Effector CD4-positive, alpha-beta T cell (primary cell): ENCODE measurements around the gene CLEC4C. TPM values are rescaled to one million over a fixed set of nuclear protein-coding genes. Genes with fewer than 3 reads are reported as not detected.
"Not testable (repeated sequence)": the region's sequence is repeated elsewhere in the genome, so short reads cannot be mapped to it uniquely, and the experiment has no call there.

Experiments
- DNase-seq: peaks from one replicate; pipeline ENCODE4 v3.0.0-alpha.2; 2020
- total RNA-seq: gene quantifications from one replicate; lab custom pipeline; 2026; lab: John Stamatoyannopoulos, UW

The CLEC4C gene, protein sequence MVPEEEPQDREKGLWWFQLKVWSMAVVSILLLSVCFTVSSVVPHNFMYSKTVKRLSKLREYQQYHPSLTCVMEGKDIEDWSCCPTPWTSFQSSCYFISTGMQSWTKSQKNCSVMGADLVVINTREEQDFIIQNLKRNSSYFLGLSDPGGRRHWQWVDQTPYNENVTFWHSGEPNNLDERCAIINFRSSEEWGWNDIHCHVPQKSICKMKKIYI
- not detected for total RNA-seq

DNA sequence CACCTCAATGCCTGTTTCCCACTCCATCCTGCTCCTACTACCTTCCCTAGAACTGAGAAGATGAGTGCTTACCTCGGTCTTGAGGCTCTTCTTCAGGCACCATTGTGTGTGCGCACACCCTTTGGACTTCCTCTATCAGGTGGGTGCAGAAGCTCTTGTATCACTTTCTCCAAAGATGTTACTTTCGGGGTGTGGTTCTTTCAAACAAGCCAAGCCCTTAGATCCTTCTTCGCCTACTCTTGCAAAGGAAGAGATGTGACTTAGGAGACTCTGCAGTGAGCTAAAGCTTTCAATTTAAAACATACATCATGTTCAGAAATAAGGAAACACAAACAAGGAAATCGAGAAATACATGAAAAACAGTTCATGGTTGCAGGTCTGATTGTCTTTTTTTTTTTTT is at the start of gene CLEC4C:
Gene CLEC4C, minus strand, starts transcription at position 130 of the 400 bp plus-strand sequence. Its CDS starts 27 bp downstream, at position 103.
- no peak for DNase-seq

DNA sequence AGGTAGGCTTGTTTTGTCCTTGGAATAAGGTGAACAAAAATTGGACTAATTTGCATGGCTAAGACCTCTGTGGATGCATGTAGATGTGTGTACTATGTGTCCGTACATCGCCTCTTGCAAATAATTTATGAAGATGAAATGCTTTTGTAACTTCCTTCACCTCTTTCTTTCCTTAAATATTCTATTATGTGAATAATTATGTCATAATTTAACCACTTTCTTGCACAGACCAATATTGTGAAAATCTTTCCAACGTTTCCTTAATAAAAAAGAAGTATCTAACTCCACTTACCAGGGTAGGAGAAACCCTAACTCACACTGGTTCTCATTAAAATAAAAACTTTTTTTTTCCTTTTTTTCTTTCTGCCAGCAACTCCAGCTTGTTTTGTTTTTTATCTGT is 46.0 kb upstream of the CLEC4C start:
- DNase-seq, result no peak

DNA sequence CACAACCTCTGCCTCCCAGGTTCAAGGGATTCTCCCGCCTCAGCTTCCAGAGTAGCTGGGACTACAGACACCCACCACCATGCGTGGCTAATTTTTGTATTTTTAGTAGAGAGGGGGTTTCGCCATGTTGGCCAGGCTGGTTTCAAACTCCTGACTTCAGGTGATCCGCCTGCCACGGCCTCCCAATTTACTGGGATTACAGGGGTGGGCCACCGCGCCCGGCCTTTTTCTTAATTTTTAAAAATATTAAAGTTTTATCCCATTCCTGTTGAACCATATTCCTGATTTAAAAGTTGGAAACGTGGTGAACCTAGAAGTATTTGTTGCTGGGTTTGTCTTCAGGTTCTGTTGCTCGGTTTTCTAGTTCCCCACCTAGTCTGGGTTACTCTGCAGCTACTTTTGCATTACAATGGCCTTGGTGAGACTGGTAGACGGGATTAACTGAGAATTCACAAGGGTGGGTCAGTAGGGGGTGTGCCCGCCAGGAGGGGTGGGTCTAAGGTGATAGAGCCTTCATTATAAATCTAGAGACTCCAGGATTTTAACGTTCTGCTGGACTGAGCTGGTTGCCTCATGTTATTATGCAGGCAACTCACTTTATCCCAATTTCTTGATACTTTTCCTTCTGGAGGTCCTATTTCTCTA is 41.8 kb upstream of the CLEC4C start, which contains the start of gene NANOG:
Gene NANOG, plus strand, starts transcription at position 519 of the 645 bp plus-strand sequence. CDS start 213 bp downstream, outside the sequence.
- DNase-seq, result not testable (repeated sequence)

DNA sequence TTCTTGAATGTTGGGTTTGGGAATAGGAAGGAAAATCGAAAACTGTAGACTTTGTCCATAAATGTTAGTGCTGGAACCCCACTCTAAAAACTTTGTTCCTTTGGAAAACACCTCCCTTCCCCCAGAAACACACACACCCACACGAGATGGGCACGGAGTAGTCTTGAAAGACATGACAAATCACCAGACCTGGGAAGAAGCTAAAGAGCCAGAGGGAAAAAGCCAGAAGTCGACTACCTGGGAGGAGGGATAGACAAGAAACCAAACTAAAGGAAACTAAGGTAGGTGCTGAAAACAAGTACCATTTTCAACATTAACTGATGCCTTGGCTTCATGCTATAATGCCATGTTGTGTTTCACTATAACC is 41.1 kb upstream of the CLEC4C start:
- no peak for DNase-seq

DNA sequence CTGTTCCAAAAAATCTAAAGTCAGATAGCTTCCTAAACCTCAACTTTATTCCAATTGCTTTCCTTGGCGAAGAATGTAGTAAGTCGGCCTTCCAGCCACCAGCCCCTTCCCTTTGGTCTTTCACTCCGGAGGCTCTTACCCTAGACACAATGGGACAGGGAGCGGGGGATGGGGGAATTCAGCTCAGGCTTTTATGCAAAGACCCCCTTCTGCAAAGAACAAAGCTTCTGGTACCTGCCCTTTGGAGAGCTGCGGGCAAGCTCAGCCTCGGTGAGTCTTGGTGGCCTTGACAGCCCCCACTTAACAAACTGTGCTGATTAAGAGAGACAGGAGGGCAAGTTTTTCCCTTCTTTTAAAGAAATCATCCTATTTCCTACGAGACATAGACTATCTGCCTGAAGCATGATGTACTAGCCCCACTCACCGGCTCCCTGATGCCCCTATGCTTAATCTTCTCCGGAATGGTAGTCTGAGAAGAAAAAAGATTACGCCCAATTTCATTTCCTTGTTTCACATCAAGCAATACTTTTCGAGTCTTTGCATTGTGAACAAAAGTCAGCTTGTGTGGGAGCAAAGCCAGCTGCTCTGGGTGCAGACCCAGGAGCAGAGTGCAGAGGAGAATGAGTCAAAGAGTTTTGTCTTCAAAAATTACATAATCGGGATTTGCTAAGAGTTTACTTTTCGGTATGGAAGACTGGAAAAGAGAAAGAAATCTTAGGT is 40.6 kb upstream of the CLEC4C start:
- no peak for DNase-seq

DNA sequence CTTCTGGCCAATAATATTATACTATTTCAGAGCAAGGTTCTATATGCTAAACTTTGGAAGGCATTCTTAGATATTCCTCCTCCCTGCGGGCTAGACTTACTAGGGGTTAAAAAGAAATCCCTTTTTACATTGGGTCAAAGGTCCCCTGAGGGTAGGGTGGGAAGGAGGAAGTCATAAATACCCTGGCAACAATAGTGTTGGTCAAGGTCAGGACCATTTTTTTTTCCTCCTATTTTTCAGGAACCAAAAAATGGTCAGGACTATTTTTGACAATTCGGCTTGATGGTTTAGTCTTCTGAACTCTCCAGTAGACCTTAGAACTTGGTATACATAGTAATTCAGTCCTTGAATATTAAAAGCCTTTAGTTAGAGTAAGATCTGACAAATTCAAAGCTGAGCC is 37.5 kb upstream of the CLEC4C start:
- no peak for DNase-seq

DNA sequence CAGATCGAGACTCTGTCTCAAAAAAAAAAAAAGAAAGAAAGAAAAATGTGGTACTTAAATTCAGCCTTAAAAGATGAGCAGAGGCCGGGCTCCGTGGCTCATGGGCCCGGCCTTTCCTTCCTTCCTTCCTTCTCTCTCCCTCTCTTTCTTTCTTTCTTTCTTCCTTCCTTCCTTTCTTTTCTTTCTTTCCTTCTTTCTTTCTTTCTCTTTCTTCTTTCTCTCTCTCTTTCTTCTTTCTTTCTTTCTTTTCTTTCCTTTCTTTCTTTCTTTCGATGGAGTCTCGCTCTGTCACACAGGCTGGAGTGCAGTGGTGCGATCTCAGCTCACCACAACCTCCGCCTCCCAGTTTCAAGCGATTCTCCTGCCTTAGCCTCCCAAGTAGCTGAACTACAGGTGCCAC is 36.3 kb upstream of the CLEC4C start:
- DNase-seq, result not testable (repeated sequence)

DNA sequence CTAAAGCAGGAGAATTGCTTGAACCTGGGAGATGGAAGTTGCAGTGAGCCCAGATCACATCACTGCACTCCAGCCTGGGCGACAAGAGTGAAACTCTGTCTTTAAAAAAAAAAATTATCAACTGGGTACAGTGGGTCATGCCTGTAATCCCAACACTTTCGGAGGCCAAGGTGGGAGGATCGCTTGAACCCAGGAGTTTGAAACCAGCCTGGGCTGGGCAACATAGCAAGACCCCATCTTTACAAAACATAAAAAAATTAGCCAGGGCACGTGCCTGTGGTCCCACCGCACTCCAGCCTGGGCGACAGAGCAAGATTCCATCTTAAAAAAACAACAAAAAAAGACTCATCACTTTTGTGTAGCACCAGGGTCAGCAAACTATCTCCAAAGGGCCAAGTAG is 34.9 kb upstream of the CLEC4C start:
- no peak for DNase-seq

DNA sequence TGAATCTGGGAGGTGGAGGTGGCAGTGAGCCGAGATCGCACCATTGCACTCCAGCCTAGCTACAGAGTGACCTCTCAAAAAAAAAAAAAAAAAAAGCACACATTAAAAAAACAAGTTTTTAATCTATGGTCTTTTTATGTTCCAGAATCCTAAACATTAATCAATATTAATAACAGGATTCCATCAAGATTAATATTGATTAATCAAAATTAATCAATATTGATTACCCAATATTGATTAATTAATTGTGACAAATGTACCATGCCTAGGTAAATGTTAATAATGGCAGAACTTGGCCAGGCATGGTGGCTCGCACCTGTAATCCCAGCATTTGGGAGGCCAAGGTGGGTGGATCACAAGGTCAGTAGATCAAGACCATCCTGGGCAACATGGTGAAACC is 34.1 kb upstream of the CLEC4C start:
- no peak for DNase-seq

DNA sequence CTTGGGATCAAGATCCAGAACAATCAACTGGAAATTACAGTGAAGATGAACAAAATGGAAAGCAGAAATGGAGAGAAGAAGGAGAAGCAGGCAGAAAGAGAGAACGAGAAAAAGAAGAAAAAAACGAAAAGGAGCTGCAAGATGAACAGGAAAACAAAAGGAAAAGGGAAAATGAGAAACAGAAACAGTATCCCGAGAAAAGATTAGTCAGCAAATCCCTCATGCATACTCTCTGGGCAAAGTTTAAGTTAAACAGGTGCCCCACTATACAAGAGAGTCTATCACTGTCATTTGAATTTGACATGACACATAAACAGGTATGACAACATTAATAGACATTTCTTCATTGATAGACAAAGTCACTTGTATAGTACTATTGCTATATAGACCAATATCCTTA is 22.8 kb upstream of the CLEC4C start:
- no peak for DNase-seq

DNA sequence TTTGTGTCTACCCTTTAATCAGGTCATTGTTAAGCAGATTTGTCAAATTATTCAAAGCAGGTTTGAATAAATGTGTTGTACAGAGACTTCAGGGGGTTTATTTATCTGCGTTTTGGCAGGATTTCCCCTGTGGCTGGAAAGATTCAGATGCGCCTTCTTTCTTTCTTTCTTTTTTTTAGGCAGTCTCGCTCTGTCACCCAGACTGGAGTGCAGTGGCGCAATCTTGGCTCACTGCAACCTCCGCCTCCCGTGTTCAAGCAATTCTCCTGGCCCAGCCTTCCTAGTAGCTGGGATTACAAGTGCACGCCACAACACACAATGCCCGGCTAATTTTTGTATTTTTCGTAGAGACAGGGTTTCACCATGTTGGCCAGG is 11.6 kb upstream of the CLEC4C start:
- DNase-seq, result no peak

DNA sequence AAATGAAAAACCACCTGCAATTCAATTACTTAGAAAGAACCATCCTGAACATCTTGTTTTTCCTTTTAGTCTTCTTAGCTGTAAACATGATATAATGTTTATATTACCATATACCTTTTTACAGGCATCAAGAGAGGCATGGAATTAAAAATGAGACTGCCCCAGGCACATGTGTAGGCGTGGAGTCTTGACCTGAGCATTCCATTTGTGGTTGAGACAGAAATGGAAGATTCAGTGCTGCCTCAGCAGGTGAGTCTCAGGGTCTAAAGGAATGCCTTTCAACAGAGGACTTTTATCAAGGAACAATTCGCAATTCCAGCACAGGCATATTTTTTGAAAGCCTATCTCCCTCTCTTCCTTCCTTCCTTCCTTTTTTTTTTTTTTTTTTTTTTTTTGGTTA is 9.8 kb upstream of the CLEC4C start:
- no peak for DNase-seq

DNA sequence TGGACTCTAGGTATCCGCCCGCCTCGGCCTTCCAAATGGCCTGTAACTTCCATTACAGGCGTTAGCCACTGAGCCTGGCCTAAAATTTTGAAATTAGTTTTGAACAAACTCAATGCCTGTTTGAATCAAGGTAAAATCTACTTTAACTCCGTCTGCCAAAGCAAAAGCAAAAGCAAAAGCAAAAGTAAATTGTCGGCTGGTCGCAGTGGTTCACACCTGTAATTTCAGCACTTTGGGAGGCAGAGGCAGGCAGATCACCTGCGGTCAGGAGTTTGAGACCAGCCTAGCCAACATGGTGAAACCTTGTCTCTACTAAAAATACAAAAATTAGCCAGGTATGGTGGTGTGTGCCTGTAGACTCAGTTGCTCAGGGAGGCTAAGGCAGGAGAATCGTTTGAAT is 8.5 kb upstream of the CLEC4C start:
- DNase-seq, result not testable (repeated sequence)

DNA sequence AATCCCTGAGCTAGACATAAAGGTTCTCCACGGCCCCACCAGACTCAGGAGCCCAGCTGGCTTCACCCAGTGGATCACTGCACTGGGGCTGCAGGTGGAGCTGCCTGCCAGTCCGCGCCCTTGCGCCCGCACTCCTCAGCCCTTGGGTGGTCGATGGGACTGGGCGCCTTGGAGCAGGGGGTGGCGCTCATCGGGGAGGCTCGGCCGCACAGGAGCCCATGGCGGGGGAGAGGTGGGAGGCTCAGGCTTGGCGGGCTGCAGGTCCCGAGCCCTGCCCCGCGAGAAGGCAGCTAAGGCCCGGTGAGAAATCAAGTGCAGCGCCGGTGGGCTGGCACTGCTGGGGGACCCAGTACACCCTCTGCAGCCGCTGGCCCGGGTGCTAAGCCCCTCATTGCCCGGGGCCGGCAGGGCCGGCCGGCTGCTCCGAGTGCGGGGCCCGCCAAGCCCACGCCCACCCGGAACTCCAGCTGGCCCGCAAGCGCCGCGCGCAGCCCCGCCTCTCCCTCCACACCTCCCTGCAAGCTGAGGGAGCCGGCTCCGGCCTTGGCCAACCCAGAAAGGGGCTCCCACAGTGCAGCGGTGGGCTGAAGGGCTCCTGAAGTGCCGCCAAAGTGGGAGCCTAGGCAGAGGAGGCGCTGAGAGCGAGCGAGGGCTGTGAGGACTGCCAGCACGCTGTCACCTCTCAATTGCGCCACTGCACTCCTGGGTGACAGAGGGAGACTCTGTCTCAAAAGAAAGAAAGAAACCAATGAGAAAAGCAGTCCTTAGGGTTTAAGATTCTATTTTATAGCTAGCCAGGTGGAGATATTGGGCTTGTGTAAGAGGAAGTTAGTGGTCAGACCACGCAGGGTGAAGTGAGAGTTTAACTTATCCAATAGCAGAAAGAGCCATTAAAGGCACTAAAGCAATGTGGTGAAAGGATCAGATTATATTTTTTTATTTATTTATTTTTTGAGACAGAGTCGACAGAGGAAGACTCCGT is 5.1 kb upstream of the CLEC4C start:
- DNase-seq, result not testable (repeated sequence)

DNA sequence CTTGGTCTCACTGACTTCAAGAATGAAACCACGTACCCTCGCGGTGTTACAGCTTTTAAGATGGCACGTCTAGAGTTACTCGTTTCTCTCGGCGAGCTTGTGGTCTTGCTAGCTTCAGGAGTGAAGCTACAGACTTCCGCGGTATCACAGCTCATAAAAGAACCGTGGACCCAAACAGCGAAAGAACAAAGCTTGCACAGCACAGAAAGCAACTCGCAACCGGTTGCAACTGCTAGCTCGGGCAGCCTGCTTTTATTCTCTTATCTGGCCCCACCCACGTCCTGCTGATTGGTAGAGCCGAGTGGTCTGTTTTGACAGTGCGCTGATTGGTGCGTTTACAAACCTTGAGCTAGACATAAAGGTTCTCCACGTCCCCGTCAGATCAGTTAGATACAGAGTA is 4.2 kb upstream of the CLEC4C start:
- no peak for DNase-seq

DNA sequence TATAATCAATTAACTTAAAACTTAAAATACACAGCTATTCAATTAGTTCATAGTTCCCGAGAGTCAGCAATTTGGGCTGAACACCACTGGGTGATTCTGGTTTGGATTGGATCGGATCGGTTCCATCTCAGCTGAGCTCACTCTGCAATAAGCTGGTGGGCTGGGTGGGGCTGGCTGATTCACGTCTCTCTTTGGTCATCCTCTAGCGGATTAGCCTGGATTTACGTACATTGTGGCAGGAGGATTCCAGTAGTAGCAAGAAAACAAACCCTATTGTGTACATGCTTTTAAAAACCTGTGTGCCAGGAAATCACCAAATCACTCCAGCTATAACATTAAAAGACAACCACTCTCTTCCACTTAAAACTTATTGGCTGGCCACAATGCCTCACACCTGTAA is 3.2 kb upstream of the CLEC4C start:
- DNase-seq, result no peak

DNA sequence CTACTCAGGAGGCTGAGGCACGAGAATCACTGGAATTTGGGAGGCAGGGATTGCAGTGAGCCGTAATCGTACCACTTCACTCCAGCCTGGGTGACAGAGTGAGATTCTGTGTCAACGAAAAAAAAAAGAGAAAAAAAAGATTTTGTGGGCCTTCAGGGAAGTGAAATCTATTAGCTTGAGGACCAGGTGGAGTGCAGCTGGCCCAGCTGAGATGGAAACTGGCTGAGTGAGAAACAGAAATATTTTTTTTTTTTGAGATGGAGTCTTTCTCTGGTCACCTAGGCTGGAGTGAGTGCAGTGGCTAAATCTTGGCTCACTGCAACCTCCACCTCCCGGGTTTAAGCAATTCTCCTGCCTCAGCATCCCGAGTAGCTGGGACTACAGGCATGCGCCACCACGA is 2.3 kb upstream of the CLEC4C start:
- no peak for DNase-seq

DNA sequence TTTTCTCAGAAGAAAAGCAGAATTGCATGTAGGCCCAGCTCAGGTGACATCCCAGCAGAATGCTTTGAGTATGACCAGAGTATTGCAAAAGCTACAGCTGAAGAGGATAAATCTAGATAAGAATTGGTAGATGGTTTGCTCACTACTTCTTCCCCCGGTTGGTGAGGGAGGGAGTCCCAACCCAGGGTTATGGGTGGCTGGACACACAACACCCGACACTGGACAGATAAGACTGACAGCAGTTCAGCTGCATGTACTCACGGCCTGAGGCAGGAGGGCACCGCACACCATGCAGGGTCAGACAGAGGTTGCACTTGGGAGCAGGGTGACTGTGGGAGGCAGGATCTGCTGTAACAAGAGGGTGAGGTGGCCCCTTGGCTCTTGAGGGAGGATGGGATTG is 1.7 kb upstream of the CLEC4C start:
- no peak for DNase-seq

DNA sequence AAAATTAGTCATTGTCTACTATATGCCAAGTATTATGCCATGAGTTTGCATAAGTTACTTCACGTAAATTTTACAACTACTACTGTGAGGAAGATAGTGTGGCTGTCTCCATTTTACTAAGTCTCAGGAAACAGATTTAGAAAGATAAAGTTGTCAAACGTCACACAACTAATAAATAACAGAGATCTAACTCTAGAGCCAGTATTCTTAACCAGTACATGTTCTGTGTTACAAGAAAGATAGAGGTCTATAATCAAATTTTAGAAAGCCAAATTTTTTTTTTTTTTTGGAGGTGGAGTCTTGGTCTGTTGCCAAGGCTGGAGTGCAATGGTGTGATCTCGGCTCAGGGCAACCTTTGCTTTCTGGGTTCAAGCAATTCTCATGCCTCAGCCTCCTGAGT is 14.2 kb downstream of the CLEC4C start:
- no peak for DNase-seq

DNA sequence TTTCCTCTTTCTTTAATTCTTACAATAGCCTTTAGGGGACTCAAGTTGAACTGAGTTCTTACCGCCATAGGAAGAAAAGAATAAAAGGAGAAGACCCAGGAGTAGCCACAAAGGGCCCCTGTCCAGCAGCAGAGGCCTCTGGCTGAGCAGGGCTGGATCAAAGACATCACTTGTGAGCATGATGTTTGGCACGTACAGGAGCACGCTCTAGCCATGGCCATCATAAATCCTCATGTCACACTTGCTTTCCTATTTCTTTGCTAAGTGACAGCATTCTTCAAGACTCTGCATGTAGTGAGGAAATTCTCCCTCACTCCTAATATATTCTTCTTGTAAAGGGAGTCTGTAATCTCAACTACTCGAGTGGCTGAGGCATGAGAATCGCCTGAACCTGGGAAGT is 15.7 kb downstream of the CLEC4C start:
- DNase-seq, result no peak

DNA sequence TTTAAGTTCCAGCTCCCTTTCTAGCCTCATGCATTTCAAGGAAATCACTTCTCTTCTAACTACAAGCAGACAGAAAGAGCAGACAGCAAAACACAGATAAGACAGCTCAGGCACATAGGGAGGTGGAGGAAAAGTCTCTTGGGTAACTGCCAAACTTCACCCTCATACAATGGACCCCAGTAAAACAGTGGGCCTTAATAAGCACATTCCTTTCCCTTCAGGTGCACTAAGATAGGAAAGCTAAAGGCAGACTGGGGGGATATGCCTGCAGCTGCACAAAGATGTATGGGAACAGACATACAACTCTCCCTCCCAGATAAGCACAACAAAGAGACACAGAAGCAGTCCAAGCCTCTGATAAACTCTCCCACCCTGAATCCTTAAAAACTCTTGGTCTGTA is 16.2 kb downstream of the CLEC4C start:
- DNase-seq, result not testable (repeated sequence)

DNA sequence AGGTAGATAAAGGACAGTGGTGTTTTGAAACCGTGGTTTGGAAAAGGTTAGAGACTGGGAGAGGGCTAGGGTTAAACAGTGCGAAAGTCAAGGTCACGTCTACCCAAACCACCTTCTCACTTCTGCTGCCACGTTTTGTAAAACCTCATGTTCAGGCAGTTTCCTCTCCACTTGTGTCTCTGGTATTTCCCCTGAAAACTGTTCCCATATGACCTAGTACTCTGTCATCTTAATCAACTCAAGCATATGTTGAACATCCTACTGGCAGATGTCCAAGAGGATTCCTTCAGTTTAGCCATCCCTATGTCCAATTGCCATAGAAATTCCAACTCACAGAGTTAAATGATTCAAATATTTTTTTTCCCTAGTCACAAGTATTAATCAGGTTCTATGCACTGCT is 17.4 kb downstream of the CLEC4C start:
- no peak for DNase-seq

DNA sequence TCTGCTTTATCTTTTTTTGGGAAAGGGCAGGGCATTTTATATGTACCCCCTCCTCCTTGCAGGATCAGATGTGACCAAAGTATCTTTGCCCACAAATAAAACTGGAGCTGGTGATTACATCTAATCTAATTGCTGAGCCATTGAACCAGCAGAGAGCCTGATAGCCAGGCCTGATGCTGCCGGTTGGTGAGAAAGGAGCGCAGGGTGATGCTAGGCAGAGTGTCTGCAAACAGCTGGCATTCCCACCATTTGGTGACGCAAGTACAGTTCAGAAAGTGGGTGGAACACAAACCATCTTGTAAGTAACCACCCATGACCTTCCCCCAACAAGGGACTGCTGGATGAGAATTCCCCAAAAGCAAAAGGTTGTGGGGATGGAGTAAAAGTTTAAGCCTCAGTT is 23.2 kb downstream of the CLEC4C start:
- DNase-seq, result no peak
